ENCODE results near the gene FOXO3.
"Not testable (repeated sequence)": the region's sequence is repeated elsewhere in the genome, so short reads cannot be mapped to it uniquely, and the experiment has no call there.

FOXO3 gene

DNA sequence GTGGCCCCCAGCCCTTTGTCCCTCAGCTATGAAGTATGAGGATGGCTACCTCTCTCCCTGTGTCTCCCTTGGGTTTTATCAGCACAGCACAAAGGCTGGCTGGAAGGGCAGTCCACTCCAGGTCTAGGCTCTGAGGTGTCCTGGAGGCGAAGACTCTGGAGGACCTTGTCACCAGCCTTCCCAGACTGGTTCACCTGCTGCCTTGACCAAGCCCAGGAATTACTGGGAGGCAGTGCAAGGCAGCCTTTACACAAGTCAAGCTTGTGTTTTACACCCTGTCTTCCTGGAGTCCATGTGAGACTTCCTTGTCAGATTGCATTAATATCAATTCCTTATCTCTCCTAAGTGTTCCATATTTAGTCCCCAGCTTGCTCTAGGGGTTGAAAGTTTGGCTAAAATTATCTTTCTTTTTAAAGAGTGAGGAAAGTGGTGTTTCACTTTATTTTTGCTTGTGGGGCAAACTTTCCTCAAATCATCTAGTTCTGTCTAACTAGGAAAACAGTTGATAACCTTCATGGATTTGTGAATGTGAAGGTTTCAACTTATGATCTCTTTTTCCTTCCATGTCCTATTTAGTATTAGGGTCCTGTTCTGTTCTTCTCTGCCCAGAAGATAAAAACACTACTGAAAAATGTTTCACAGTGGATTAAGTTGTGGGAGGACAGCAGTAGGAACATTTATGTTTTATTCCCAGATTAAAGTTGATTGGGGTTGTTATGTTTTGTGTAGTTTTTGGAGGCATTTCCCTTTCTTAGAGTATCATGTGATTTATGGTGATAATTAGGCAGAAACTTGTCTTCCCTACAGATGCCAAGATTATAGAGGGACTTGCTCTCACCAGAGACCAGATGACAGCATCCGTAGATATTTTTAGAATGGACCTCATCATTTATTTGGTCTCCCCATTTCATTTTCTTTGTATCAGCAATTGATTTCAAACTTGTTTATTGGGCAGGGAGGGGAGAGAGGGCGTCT, 114.8 kb downstream of the FOXO3 start:
- in situ Hi-C loops (cut with MboI; ENCODE audit: low sequenced_read_pairs): no loop called here

DNA sequence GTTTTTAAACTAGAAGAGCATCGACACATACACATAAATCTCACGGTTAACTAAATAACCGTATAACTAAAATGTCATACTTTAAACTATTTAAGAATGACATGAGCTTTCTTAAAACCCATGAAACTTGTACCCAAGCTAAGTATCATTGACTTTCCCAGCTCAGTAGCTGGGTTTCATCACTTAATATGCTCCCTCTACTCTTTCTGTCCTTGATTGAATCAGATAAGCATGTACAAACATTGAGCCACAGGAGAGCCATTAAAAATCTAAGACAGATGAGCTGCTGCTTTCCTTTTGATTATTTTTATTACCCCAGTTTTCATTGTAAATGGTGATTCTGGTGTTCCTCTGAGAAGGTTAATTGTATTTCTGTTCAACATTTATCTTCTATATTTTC, 115.8 kb downstream of the FOXO3 start:
- in situ Hi-C loops (cut with MboI; ENCODE audit: low sequenced_read_pairs): no loop called here

GRCh38 chr6:108677357-108677756, 116.6 kb downstream of the FOXO3 start:
- in situ Hi-C loops (cut with MboI; ENCODE audit: low sequenced_read_pairs): no loop called here

- in situ Hi-C loops (cut with MboI; ENCODE audit: low sequenced_read_pairs): no loop called here
Observed at GRCh38 chr6:108677894-108678293, 117.2 kb downstream of the FOXO3 start.

DNA sequence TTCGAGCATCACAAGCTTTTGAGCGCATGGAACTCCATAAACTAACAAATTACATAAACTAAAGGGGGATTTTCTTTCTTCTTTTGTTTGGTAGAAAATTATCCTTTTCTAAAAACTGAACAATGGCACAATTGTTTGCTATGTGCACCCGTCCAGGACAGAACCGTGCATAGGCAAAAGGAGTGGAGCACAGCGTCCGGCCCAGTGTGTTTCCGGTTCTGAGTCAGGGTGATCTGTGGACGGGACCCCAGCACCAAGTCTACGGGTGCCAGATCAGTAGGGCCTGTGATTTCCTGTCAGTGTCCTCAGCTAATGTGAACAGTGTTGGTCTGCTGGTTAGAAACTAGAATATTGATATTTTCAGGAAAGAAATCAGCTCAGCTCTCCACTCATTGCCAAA, 119.6 kb downstream of the FOXO3 start:
- in situ Hi-C loops (cut with MboI; ENCODE audit: low sequenced_read_pairs): not testable (repeated sequence)

- in situ Hi-C loops (cut with MboI; ENCODE audit: low sequenced_read_pairs): not testable (repeated sequence)
Observed at GRCh38 chr6:108681721-108682120, 121.0 kb downstream of the FOXO3 start.

- in situ Hi-C loops (cut with MboI; ENCODE audit: low sequenced_read_pairs): not testable (repeated sequence)
Observed at GRCh38 chr6:108682383-108683119, 121.8 kb downstream of the FOXO3 start.

GRCh38 chr6:108683976-108684375, 123.3 kb downstream of the FOXO3 start:
- in situ Hi-C loops (cut with MboI; ENCODE audit: low sequenced_read_pairs): not testable (repeated sequence)

- in situ Hi-C loops (cut with MboI; ENCODE audit: low sequenced_read_pairs): no loop called here
Observed at GRCh38 chr6:108684771-108685329, 124.1 kb downstream of the FOXO3 start.

- in situ Hi-C loops (cut with MboI; ENCODE audit: low sequenced_read_pairs): no loop called here
Observed at GRCh38 chr6:108685970-108686369, 125.3 kb downstream of the FOXO3 start.

DNA sequence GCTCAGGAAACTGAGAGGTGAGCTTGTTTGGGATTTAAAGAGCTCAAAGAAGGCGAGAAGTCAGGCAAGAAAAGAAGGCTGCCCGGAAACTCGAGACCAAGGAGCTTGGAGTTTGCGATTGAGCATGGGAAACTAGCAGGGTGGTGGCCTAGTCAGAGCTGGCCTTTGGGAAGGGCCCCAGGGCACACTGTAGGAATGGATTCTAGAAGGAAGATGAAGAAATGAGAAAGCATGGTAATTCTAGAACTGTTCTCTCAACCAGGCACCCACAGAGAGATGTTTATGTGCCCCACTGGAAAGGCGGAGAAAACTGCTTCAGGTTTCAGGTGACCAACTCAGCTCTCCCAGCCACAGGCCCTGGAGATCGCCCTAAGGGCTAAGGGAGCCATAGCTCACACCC, 126.2 kb downstream of the FOXO3 start:
- in situ Hi-C loops (cut with MboI; ENCODE audit: low sequenced_read_pairs): no loop called here

GRCh38 chr6:108687921-108688320, 127.2 kb downstream of the FOXO3 start:
- in situ Hi-C loops (cut with MboI; ENCODE audit: low sequenced_read_pairs): no loop called here

GRCh38 chr6:108689272-108690161, 128.8 kb downstream of the FOXO3 start:
- in situ Hi-C loops (cut with MboI; ENCODE audit: low sequenced_read_pairs): no loop called here

- in situ Hi-C loops (cut with MboI; ENCODE audit: low sequenced_read_pairs): no loop called here
Observed at GRCh38 chr6:108690326-108691049, 129.8 kb downstream of the FOXO3 start.

GRCh38 chr6:108693430-108694154, 132.9 kb downstream of the FOXO3 start:
- in situ Hi-C loops (cut with MboI; ENCODE audit: low sequenced_read_pairs): no loop called here

DNA sequence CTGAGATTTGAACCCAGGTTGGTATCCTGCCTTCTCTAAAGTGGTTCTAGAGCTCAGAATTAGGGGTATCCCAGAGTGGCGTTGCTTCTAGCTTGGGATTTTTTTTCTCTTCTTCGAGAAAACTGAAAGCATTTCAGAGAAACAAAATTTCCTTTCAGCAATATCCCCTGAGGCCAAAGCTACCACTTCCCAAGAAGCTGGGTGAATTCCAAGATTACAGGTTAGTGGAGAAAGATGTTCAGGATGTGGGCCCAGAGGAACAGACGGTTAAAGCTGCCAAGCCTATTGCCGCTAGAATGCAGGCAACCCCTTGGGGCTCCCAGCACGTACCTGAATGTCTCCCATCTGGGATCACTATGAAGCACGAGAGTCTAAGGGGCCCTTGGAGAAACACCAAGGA, 134.1 kb downstream of the FOXO3 start:
- in situ Hi-C loops (cut with MboI; ENCODE audit: low sequenced_read_pairs): no loop called here

DNA sequence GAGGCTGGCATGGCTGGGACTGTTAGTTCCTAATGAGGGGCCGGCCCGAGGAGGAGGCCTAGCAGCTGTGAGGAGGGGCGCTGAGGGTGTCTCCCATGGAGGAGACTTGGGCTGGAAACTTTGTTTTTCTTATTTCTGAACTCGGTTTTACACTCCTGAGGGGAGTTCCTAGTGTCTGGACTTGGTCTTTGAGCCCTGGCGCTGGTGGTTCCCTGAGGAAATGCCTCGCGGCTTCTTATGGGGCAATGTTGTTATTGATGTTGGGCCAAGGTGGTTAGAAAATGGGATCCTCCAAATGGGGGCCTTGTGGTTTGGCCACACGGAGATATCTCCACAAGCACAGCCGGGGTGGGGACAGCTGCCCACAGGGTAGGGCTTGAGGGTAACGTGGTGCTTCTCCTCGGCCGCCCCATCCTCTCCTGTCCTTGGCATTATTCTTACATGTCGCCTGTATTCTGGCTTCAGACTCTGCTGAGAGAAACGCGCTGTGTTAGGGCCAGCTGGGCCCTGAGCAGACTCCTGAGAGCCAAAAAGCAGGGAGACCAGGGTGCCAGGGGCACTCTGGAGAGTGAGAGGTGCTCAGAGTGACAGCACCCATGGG, 136.9 kb downstream of the FOXO3 start:
- in situ Hi-C loops (cut with MboI; ENCODE audit: low sequenced_read_pairs): no loop called here

- in situ Hi-C loops (cut with MboI; ENCODE audit: low sequenced_read_pairs): no loop called here
Observed at GRCh38 chr6:108698593-108699289, 138.0 kb downstream of the FOXO3 start.
